GM18526 (cell line): ENCODE data around the gene PSMA8.

ENCODE experiments used
- POLR2A ChIP-seq: IDR thresholded peaks from 3 replicates; pipeline ENCODE4 v1.6.1; 2011; ENCODE audit not compliant: insufficient read length; ENCODE audit errors: extremely low read depth

The PSMA8 gene

DNA sequence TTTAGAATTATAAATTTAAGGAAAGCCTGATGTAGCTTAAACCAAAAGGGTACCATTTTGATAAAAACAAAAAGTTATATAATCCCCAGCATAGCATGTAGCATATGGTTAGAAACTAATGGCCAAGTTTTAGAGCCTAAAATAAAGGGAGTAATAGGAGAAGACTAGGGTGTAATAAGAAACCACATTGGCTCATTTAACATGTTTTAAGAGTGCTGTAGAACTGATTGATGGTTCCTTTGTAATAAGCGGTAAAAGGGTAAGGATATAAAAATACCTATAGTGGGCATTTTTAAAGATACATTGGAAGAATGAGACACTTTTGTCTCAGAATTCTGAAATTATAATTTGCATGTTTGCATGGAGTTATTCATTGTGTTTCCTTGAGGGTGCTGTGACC, 1.9 kb downstream of the PSMA8 start:
- TF ChIP-seq POLR2A = no peak

DNA sequence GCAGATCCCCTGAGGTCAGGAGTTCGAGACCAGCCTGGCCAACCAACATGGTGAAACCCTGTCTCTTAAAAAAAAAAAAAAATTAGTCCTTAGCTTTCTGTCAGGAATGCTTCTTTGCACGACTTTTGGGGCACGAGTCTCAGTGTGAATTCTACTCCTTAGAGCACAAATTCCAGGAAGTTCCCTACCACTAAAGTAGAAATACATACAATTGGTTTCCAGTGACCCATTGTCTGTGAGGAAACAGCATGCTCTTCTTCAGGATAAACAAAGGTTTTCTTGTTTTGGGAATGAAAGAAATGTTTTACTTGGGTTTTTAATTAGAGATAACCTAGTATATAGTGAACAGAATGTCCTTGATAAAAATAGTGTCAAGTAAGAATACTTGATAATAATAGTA, 23.7 kb downstream of the PSMA8 start:
- TF ChIP-seq POLR2A = no peak

DNA sequence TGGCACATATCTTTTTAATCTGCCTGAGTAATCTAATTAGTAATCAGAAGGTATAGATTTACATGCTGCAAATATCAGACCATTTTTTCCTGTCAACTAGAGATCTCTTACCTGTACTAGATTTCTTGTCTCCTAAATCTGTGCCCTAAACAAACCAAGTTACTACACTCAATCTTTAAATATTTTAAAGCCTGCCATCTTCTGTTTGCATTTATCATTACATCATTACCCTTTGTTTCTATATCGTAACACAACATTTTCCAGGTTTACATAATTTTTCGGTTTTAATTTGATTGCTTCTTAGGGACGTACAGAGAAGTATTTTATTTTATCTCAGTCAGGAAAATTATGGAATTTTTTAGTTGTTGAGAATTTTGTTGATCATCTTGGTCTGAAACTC, 25.7 kb downstream of the PSMA8 start:
- no peak for TF ChIP-seq POLR2A

DNA sequence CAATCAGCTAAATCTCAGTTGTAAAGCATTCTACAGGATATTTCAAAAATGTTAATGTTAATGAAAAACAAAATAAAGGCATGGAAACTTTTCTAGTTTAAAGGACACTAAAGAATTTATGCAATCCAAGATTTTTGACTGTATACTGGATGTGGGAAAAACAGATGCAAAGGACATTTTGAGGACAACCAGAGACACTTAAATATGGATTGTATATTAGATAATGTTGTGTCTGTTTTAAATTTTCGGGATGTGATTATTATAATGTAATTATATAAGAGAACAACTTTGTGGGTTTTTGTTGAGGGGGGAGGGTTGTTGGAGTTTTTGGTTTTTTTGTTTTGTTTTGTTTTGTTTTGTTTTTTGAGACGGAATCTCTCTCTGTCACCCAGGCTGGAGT, 30.9 kb downstream of the PSMA8 start:
- no peak for TF ChIP-seq POLR2A

DNA sequence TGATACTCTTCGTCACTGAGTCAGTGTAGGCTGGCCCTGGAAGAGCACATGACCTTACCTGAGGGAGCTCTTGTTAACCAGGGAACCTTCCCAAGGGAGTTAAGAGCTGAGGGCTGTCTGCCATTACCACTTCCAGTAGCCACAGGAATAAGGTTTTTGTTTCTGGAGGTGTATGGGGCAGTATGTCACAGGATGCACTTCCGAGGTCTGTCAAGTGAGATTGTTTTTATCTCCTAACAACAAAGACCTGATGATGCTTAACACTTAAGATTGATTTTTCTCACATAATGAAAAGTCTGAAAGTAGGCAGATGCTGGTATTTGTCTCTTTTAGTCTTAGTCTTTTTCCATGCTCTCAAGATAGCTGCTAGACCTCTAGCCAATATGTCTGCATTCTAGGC, 41.8 kb downstream of the PSMA8 start:
- no peak for TF ChIP-seq POLR2A

DNA sequence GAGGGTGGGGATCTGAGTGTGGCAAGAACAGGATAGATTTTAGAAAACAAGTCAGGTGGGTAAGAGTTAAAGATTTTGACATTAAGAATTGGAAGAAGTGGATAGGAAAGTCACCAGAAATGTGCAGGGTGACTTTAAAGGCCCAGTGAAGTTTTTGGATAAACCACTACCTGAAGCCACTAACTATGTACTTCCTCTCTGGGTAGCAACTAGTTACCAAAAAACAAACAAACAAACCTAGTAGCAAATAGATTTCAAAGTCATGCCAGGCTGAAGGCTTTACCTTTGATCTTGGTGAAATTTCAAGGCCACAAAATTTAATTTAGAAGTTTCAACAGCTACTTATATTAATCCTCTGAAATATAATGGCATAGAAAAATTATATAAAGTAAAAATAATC, 42.5 kb downstream of the PSMA8 start:
- no peak for TF ChIP-seq POLR2A

DNA sequence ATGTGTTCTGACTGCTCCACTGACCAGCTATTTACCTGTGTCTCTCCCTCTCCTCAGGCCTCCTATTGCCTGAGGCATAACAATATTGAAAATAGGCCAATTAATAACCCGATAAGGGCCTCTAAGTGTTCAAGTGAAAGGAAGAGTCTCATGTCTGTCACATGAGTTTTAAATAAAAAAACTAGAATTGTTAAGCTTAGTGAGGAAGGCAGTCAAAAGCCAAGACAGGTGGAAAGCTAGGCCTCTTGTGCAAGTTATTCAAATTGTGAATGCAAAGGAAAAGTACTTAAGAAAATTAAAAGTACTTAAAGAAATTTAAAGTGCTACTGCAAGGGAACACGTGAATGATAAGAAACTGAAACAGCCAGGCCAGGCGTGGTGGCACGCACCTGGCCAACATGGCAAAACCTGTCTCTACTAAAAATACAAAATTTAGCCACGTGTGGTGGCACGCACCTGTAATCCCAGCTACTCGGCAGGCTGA, 47.7 kb downstream of the PSMA8 start:
- TF ChIP-seq POLR2A = no peak

DNA sequence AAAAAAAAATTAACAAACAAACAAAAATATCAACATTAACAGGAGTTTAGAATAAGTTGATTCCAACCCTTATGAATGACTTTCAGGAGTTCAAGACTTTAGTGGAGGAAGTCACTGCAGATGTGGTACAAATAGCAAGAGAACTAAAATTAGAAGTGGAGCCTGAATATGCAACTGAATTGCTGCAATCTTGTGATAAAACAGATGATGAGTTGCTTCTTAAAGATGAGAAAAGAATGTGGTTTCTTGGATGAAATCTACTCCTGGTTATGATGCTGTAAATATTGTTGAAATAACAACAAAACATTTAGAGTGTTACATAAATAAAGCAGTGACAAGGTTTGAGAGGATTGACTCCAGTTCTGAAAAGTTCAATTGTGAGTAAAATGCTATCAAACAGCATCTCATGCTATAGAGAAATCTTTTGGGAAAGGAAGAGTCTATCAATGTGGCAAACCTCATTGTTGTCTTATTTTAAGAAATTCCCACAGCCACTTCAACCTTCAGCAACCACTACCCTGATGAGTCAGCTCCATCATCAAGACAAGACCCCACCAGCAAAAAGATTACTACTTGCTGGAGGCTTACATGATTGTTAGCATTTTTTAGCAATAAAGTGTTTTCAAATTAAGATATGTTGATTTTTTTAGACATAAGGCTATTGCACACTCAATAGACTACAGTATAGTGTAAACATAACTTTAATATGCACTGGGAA, 49.9 kb downstream of the PSMA8 start:
- TF ChIP-seq POLR2A = no peak

DNA sequence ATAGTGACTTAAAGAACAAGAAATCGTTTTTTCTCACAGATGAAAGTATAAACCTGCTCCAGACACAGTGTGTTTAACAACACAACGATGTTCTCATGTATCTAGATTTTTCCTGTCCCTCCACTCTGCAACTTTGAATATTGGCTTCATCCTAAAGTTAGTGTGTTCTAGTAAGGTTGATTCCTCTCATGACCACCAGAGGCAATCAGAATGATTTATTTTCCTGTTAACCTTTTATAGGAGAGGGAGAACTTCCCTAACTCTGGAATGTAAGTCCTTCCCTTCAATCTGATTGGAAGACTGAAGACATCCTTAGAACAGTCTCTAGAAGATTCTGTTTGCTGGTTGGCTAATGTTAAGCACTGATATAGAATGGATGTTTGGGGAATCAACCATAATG, 51.6 kb downstream of the PSMA8 start:
- TF ChIP-seq POLR2A = no peak

DNA sequence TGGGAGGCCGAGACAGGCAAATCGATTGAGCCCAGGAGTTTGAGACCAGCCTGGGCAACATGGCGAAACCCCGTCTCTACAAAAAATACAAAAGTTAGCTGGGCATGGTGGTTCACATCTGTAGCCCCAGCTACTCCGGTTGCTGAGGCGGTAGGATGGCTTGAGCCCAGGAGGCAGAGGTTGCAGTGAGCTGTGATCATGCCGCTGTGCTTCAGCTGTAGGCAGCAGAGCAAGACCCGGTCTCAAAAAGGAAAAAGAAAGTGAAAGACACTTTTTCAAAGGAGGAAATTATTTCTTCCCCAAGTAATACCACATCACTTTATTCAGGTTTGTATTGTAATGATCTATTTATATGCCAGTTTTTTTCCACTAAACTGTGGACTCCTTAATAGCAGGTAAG, 56.8 kb downstream of the PSMA8 start:
- TF ChIP-seq POLR2A = no peak

DNA sequence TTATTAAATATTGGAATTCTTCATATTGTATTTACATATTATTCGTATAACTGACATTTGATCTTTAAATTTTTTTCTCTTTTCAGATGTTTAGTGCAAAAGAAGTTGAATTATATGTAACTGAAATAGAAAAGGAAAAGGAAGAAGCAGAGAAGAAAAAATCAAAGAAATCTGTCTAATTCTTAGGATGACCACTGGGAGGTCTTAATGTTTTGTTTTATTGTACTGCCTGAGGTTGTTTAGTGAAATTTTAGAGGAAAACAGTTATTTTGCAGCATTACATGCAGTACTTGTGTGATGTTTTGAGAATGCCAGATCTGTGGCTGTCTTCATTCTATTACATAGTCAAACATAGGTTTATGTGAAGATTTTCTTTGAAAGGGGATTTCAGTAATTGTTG, 58.6 kb downstream of the PSMA8 start:
- no peak for TF ChIP-seq POLR2A

DNA sequence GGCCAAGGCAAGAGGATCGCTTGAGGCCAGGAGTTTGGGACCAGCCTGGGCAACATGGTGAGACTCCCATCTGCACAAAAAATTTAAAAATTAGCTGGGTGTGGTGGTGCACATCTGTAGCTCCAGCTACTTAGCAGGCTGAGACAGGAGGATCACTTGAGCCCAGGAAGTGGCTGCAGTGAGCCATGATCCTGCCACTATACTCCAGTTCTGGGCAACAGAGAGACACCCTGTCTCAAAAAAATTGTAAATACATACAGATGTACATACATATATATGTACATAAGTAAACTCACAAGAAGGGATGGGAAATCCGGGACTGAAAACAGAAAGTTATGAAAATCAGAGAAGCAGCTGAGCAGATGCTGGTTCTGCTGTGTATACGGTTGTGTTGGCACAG, 62.9 kb downstream of the PSMA8 start:
- TF ChIP-seq POLR2A = no peak

DNA sequence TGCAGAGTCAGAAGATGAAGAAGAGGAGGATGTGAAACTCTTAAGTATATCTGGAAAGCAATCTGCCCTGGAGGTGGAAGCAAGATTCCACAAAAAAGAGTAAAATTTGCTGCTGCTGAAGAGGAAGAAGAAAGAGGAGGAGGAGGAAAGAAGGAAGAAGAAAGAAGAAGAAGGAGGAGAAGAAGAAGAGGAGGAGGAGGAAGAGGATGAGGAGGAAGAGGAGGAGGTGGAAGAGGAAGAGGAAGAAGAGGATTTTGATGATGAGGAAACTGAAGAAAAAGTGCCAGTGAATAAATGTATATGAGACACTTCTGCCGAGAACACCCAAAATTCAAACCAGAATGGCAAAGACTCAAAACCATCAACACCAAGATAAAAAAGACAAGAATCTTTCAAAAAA, 71.6 kb downstream of the PSMA8 start:
- no peak for TF ChIP-seq POLR2A

DNA sequence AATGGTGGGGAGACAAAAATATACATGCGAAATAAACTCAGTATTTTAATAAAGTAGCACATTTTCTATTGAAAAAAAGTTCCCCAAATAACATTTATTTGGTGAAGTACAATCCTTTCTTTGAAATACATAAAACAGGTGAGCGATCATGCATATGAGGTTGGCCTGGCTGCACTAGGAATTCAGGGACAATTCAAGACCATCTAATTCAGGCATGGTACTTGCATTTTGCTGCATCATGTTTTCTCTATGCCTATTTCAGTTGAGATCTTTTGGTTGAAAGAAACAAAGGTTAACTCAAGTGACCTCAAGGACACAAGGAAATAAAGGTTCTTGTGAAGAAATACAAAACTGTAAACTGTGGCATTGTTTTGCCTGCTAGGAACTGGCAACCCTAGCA, 72.8 kb downstream of the PSMA8 start:
- no peak for TF ChIP-seq POLR2A

DNA sequence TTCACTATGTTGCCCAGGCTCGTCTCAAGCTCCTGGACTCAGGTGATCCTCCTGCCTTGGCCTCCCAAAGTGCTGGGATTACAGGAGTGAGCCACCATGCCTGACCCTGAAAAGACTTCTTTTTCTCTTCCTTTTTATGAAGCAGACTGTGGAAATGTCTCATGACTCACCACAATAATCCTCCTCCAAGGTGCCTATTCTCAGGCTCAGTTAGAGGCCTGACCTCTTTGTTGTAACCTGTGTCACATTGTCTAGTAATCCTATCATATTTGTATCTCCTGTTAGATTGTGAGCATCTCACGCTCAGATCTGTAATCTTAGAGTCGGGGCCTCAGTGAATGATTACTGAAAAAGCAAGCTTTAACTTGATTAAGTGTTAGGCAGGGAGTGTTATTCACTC, 74.3 kb downstream of the PSMA8 start:
- no peak for TF ChIP-seq POLR2A

DNA sequence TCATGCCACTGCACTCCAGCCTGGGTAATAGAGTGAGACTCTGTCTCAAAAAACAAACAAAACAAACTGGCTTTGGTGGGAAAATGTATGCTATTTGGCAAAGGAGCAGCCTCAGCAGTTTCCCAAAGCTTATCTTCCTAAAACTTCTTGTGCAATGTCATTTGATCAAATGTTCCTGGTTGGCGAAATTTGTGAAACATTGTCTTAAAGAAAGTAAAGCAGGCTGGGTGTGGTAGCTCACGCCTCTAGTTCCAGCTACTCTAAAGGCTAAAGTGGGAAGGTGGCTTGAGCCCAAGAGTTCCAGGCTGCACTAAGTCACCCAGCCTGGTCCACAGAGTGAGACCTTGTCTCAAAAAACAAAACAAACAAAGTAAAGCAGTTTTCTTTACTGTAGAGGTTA, 75.3 kb downstream of the PSMA8 start:
- TF ChIP-seq POLR2A = no peak

DNA sequence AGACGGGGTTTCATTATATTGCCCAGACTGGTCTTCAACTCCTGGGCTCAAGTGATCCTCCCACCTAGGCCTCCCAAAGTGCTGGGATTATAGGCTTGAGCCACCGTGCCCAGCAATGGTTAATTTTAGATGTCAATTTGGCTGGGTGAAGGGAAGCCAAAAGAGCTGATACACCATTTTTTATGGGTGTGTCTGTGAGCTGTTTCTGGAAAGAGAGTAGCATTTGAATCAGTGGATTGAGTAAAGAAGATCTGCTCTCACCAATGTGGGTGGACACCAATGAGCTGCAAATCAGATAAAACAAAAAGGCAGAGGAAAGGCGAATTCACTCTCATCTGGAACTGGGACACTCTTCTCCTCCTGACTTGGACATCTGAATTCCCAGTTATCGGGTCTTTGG, 76.5 kb downstream of the PSMA8 start:
- TF ChIP-seq POLR2A = no peak
